Gastrocnemius medialis (tissue), 4 donors: Measurements from ENCODE around the gene TMEM117.

Source experiments
- POLR2A ChIP-seq, 2 donors: fragments of 450-650 bp; IDR thresholded peaks; one replicate each; pipeline ENCODE4 v1.6.1; 2017; ENCODE audit warnings: antibody characterized with exemption in 2 of 2, mild to moderate bottlenecking in 2 of 2, moderate library complexity in 2 of 2
- TF ChIP-seq, protein P1 (sequence below), 5 experiments: fragments of 450-650 bp in 3 of 5; fragments of 200-600 bp in 2 of 5; sonication (generic) in 2 of 5; IDR thresholded peaks in 4 of 5; conservative IDR thresholded peaks in 1 of 5; 1 replicate in 4 of 5; 2 replicates in 1 of 5; pipeline ENCODE4 v1.5.1; 2016 to 2019; ENCODE audit warnings: antibody characterized with exemption in 5 of 5, mild to moderate bottlenecking in 3 of 5, moderate library complexity in 3 of 5

GRCh38 chr12:44397631-44398030 lies 561.8 kb downstream of the TMEM117 start:
- TF ChIP-seq, protein P1, sequence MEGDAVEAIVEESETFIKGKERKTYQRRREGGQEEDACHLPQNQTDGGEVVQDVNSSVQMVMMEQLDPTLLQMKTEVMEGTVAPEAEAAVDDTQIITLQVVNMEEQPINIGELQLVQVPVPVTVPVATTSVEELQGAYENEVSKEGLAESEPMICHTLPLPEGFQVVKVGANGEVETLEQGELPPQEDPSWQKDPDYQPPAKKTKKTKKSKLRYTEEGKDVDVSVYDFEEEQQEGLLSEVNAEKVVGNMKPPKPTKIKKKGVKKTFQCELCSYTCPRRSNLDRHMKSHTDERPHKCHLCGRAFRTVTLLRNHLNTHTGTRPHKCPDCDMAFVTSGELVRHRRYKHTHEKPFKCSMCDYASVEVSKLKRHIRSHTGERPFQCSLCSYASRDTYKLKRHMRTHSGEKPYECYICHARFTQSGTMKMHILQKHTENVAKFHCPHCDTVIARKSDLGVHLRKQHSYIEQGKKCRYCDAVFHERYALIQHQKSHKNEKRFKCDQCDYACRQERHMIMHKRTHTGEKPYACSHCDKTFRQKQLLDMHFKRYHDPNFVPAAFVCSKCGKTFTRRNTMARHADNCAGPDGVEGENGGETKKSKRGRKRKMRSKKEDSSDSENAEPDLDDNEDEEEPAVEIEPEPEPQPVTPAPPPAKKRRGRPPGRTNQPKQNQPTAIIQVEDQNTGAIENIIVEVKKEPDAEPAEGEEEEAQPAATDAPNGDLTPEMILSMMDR (IDR thresholded peaks at IDR 0.05 in 4 of 5, conservative IDR thresholded peaks at IDR 0.05 in 1 of 5), result no peak
- no peak for TF ChIP-seq POLR2A (IDR thresholded peaks at IDR 0.05)
